Nephron progenitor cell (in vitro differentiated cells): ENCODE results near the gene MCM9.

Source experiments
- DNase-seq: peaks from one replicate; pipeline ENCODE4 v3.0.0; 2021
- H3K27ac Mint-ChIP-seq: 2 replicates; pipeline ENCODE4 v1.8.0; 2021; ENCODE audit warnings: mild to moderate bottlenecking, moderate library complexity, mixed read lengths
- H3K27me3 Mint-ChIP-seq: 2 replicates; pipeline ENCODE4 v1.8.0; 2021; ENCODE audit warnings: mild to moderate bottlenecking, low read depth, mixed read lengths; ENCODE audit not compliant: poor library complexity
- H3K36me3 Mint-ChIP-seq: 2 replicates; pipeline ENCODE4 v1.8.0; 2021; ENCODE audit warnings: low read depth, mixed read lengths
- H3K4me1 Mint-ChIP-seq: 2 replicates; pipeline ENCODE4 v1.8.0; 2021; ENCODE audit warnings: mixed read lengths
- H3K4me3 Mint-ChIP-seq: 2 replicates; pipeline ENCODE4 v1.8.0; 2021; ENCODE audit warnings: mild to moderate bottlenecking, moderate library complexity, mixed read lengths
- H3K9me3 Mint-ChIP-seq: 2 replicates; pipeline ENCODE4 v1.8.0; 2021; ENCODE audit warnings: mild to moderate bottlenecking, moderate library complexity, mixed read lengths
- CTCF ChIP-seq: fragments of 200-600 bp; sonication (generic); IDR thresholded peaks from 2 replicates; pipeline ENCODE4 v1.5.0; 2021; ENCODE audit warnings: antibody characterized with exemption

The MCM9 gene

DNA sequence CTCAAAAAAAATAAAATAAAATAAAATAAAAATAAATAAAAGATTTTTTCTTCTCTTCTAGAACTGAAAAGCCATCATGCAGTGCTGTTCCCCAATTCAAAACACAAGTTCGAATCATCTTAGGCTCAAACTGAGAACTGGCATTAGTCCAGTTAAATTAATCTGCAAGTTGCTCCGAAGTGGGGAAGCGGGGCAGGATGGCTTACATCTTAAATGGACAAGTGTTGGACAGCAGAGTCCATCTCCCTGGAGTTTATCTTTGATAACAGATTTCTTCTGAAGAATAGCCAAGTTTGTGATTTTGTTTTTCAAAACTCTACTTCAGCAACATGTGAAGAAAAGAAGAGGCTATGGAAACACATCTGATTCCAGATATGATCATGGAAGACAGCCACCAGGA, 152.3 kb downstream of the MCM9 start:
- Mint-ChIP-seq H3K36me3 (no peaks in the 10 kb centered on the region), H3K4me1 (peaks cover 15% of the 10 kb centered on the region), H3K4me3 (no peak overlapping the region), H3K9me3 (no peaks in the 10 kb centered on the region), H3K27me3 (peaks cover 10% of the 10 kb centered on the region), H3K27ac (no peak overlapping the region)
- no peak for DNase-seq
- no peak for TF ChIP-seq CTCF

- no peaks in the 10 kb centered on the region for H3K36me3 Mint-ChIP-seq
- no peak overlapping the region for H3K27ac Mint-ChIP-seq
- DNase-seq: no peak
- H3K27me3 Mint-ChIP-seq: peaks cover 10% of the 10 kb centered on the region
- no peak overlapping the region for H3K4me3 Mint-ChIP-seq
- peaks cover 18% of the 10 kb centered on the region for H3K4me1 Mint-ChIP-seq
- no peak for TF ChIP-seq CTCF
- H3K9me3 Mint-ChIP-seq: no peaks in the 10 kb centered on the region
Observed at GRCh38 chr6:118781897-118782296, 153.1 kb downstream of the MCM9 start.

- DNase-seq: no peak
- Mint-ChIP-seq H3K4me1 (peaks cover 25% of the 10 kb centered on the region), H3K27ac (no peak overlapping the region), H3K4me3 (no peak overlapping the region), H3K9me3 (no peaks in the 10 kb centered on the region), H3K27me3 (peaks cover 10% of the 10 kb centered on the region), H3K36me3 (no peaks in the 10 kb centered on the region)
- TF ChIP-seq CTCF: no peak
Observed at GRCh38 chr6:118780668-118781067, 154.3 kb downstream of the MCM9 start.

DNA sequence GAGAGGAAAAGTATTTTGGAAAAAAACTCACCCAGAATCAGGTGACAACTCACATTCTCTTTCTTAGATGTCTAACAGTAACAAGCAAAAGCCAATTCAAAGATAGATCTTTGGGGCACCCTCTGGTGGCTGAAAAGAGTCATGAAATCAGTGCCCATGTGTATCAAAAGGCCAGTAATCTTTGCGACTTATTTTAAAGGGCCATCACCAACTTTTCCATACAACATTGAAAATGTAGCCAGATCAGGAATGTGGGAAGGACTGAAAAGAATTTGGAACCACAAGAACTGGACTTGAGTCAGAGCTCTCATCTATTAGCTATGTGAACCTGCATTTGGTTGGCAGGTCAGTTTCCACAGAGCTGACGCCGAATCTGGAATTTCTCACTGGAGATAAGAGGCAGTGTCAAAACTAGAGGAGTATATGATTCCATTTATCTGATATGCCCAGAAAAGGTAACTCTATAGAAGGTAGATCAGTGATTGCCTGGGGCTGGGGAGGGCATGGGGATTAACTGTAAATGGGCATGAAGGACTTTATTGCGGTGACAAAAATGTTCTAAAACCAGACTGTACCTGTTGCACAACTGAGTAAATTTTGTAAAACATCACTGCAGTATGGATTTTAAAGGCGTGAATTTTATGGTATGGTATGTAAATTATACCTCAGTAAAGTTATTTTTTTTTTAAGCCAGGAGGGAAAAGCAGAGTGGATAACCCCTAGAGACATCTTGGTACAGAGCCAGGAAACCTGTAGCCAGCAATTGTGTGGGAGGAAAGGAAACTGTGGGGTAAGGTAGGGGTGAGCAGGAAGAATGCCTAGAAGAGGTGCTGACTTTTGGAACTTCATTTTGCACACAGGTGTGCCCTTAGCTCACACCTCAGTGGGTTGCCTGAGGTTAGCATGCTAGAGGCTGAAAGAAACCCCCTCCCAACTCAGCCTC, 158.1 kb downstream of the MCM9 start:
- H3K27ac Mint-ChIP-seq: no peak overlapping the region
- DNase-seq: peak; percentile 45

DNA sequence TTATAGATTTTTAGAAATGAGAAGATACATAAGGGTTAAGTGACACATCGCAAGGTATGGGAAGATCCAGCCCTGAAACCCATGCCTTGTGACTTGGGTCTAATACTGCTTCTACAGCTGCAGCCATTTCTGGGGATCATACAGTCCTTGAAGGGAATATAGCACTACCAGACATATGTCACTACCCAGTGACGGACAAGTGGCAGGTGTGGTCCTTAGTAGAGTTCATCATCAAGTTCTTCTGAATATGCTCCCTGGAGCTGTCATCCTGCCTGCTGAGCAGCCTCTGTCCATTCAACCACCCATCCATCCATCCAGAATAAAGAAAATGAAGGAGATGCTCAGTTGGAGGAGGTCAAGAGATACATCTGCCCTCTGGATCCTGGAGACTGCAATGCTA, 159.6 kb downstream of the MCM9 start:
- no peak for DNase-seq
- H3K27ac Mint-ChIP-seq: no peak overlapping the region
- no peak for TF ChIP-seq CTCF
- H3K36me3 Mint-ChIP-seq: no peaks in the 10 kb centered on the region
- peaks cover 17% of the 10 kb centered on the region for H3K4me1 Mint-ChIP-seq
- no peaks in the 10 kb centered on the region for H3K9me3 Mint-ChIP-seq
- peaks cover 7% of the 10 kb centered on the region for H3K27me3 Mint-ChIP-seq
- no peak overlapping the region for H3K4me3 Mint-ChIP-seq

More for the DNA sequence above, 158.1 kb downstream of the MCM9 start:
- Mint-ChIP-seq H3K4me3 (no peak overlapping the region), H3K36me3 (no peaks in the 10 kb centered on the region), H3K27me3 (peaks cover 7% of the 10 kb centered on the region), H3K4me1 (peaks cover 15% of the 10 kb centered on the region), H3K9me3 (no peaks in the 10 kb centered on the region)
- TF ChIP-seq CTCF: peak; percentile 72

DNA sequence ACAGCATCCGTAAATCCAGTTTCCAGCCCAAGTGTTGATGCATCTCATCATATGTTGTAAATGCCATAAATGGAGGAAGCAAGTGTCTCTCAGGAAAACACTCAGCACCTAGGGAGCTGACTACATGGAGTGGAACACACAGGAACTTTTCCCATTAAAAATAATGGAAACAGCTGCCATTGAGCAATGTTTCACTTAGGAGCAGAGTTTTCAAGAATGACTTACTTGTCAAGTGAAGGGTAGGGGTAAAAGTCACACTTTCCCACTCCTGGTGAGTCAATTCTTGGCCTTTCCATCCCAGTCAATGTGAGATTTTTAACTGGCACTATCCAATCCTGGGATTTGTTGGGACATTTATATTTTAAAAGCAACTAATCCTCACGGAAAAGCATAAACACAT, 160.4 kb downstream of the MCM9 start:
- Mint-ChIP-seq H3K36me3 (no peaks in the 10 kb centered on the region), H3K27ac (no peak overlapping the region), H3K9me3 (no peaks in the 10 kb centered on the region), H3K27me3 (peaks cover 7% of the 10 kb centered on the region), H3K4me3 (no peak overlapping the region), H3K4me1 (peaks cover 23% of the 10 kb centered on the region)
- TF ChIP-seq CTCF: no peak
- no peak for DNase-seq
